Left renal pelvis (tissue), 4 donors: ENCODE results near the gene FAM162B. TPM values are rescaled to one million over a fixed set of nuclear protein-coding genes. Genes with fewer than 3 reads are reported as not detected.
"Not testable (repeated sequence)": the region's sequence is repeated elsewhere in the genome, so short reads cannot be mapped to it uniquely, and the experiment has no call there.

ENCODE experiments used
- DNase-seq, 4 donors: peaks; one replicate each; pipeline ENCODE4 v3.0.0-alpha.2; 2013; ENCODE audit warnings: low read depth in 4 of 4, low spot score in 3 of 4
- polyA plus RNA-seq, 4 donors: library from polyadenylated mRNA; unstranded; fragments of 120-200 nt; gene quantifications; one replicate each; pipeline ENCODE4 v1.2.1, GENCODE V29; 2013; ENCODE audit not compliant: insufficient read length in 4 of 4

The FAM162B gene
- 1 to 10 TPM; 1.6 to 9.1 (median 7.7) TPM for polyA plus RNA-seq

GRCh38 chr6:116764961-116765841 is at the start of gene FAM162B:
FAM162B (minus strand) TSS chr6:116765719; CDS start chr6:116765576, 143 bp downstream.
- DNase-seq: peak in 1 of 4 donors; percentile 10

- no peak for DNase-seq
These were observed 46.6 kb upstream of the FAM162B start for GRCh38 chr6:116812051-116812650.

- DNase-seq: no peak
These were observed 36.5 kb upstream of the FAM162B start for GRCh38 chr6:116801971-116802370.

- DNase-seq: no peak
These were observed 34.4 kb upstream of the FAM162B start for GRCh38 chr6:116799945-116800344.

GRCh38 chr6:116797585-116797984 is 32.1 kb upstream of the FAM162B start:
- DNase-seq: no peak

GRCh38 chr6:116793224-116793623 is 27.7 kb upstream of the FAM162B start:
- DNase-seq: no peak

GRCh38 chr6:116783852-116784251 is 18.3 kb upstream of the FAM162B start:
- DNase-seq: no peak

GRCh38 chr6:116779573-116780164 is 14.2 kb upstream of the FAM162B start:
- DNase-seq: peak in 2 of 4 donors; percentile 14 to 22

GRCh38 chr6:116773886-116774285 is 8.4 kb upstream of the FAM162B start:
- DNase-seq: no peak

GRCh38 chr6:116772450-116772849 is 6.9 kb upstream of the FAM162B start:
- no peak for DNase-seq

- no peak for DNase-seq
These were observed 2.2 kb upstream of the FAM162B start for GRCh38 chr6:116767715-116768114.

GRCh38 chr6:116766506-116767176 is 1.1 kb upstream of the FAM162B start:
- DNase-seq: no peak

GRCh38 chr6:116764629-116764960 is 924 bp downstream of the FAM162B start:
- DNase-seq: peak in 1 of 4 donors; percentile 18

- no peak for DNase-seq
These were observed 1.5 kb downstream of the FAM162B start for GRCh38 chr6:116763906-116764628.

- DNase-seq: no peak
These were observed 2.5 kb downstream of the FAM162B start for GRCh38 chr6:116763048-116763447.

GRCh38 chr6:116762235-116762634 is 3.3 kb downstream of the FAM162B start:
- no peak for DNase-seq

- no peak for DNase-seq
These were observed 3.7 kb downstream of the FAM162B start for GRCh38 chr6:116761779-116762178.

- DNase-seq: no peak
These were observed 20.3 kb downstream of the FAM162B start for GRCh38 chr6:116745176-116745575.

GRCh38 chr6:116741571-116741970 is 23.9 kb downstream of the FAM162B start:
- DNase-seq: no peak

- DNase-seq: not testable (repeated sequence)
These were observed 25.0 kb downstream of the FAM162B start for GRCh38 chr6:116740486-116740885.
